Activated CD4-positive, alpha-beta T cell treated with anti-CD3 and anti-CD28 coated beads, Interleukin-2, amount 10 ng/mL, durations not matched to agents 7 days and 5 days (primary cell): Measurements from ENCODE around the gene NDUFS3. TPM values are rescaled to one million over a fixed set of nuclear protein-coding genes. Genes with fewer than 3 reads are reported as not detected.

Source experiments
- CTCF ChIA-PET: fragments of 350-600 bp; sonication (Branson Sonifier 250); formaldehyde crosslinking; loops from one replicate; lab custom pipeline; 2021; ENCODE audit warnings: antibody characterized with exemption; lab: Charles Lee
- POLR2A ChIA-PET: fragments of 350-600 bp; sonication (Branson Sonifier 250); formaldehyde crosslinking; loops from one replicate; lab custom pipeline; 2021; ENCODE audit warnings: antibody characterized with exemption; lab: Charles Lee
- DNase-seq: peaks from one replicate; pipeline ENCODE4 v3.0.0-alpha.2; 2020
- H3K27ac Mint-ChIP-seq: one replicate; pipeline ENCODE4 v1.8.0; 2021; ENCODE audit warnings: mild to moderate bottlenecking, moderate library complexity, mixed read lengths
- H3K27me3 Mint-ChIP-seq: one replicate; pipeline ENCODE4 v1.8.0; 2021; ENCODE audit warnings: mixed read lengths
- H3K36me3 Mint-ChIP-seq: one replicate; pipeline ENCODE4 v1.8.0; 2021; ENCODE audit warnings: low read depth, mixed read lengths
- H3K4me1 Mint-ChIP-seq: one replicate; pipeline ENCODE4 v1.8.0; 2021; ENCODE audit warnings: mixed read lengths
- H3K4me3 Mint-ChIP-seq: one replicate; pipeline ENCODE4 v1.8.0; 2021; ENCODE audit warnings: mild to moderate bottlenecking, moderate library complexity, mixed read lengths
- H3K9me3 Mint-ChIP-seq: one replicate; pipeline ENCODE4 v1.8.0; 2021; ENCODE audit warnings: mixed read lengths
- total RNA-seq, 2 experiments: library from RNA; stranded (reverse); gene quantifications; one replicate each; pipeline ENCODE4 v1.2.3, GENCODE V29; 2021

Gene NDUFS3
- total RNA-seq, 2 experiments from 2014 or later, result 105 to 110 TPM

DNA sequence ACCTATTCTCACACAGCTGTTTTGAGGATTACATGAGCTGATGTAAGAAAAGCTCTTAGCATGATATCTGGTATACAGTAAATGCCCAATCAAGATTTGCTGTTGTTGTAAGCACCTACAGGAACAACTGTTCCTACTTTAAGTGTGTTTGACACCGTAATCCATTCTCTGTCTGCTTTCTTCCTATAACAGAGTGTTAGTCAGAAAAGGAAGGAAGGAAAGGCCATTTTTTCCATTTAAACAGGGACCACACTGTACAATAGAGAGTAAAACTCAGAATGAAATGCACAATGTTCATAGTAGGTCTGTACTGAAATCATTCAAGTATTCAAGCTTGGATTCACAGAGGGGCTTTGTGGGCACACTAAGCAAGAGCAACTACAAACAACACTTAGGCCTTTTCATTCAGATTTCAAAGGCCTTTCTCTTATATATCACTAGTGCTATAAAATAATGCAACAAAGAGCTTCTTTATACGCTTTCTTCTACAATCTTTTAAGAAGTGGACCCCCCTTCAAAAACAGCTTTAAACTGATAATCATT, 42.0 kb downstream of the NDUFS3 start:
- Mint-ChIP-seq H3K27ac (no peak overlapping the region), H3K4me3 (no peak overlapping the region), H3K4me1 (peaks cover 6% of the 10 kb centered on the region), H3K27me3 (no peaks in the 10 kb centered on the region), H3K36me3 (peaks cover 25% of the 10 kb centered on the region), H3K9me3 (no peaks in the 10 kb centered on the region)
- POLR2A ChIA-PET, result no interaction called here
- CTCF ChIA-PET, result interaction anchor here (1.7 to 1.9 kb wide), 3 partner anchors 8 to 16 kb away, joined by 4 to 6 read pairs (median 5); no protein-coding TSS in a partner anchor
- no peak for DNase-seq

- no peak overlapping the region for H3K27ac Mint-ChIP-seq
- ChIA-PET CTCF (interaction anchor here (0.6 to 1.3 kb wide), 3 partner anchors 10 to 333 kb away, joined by 3 to 4 read pairs (median 3); no protein-coding TSS in a partner anchor), POLR2A (interaction anchor here (0.7 kb wide), 1 partner anchor 16 kb away, joined by 3 read pairs; no protein-coding TSS in a partner anchor)
- no peaks in the 10 kb centered on the region for H3K27me3 Mint-ChIP-seq
- H3K4me1 Mint-ChIP-seq, result no peaks in the 10 kb centered on the region
- DNase-seq, result no peak
- peaks cover 40% of the 10 kb centered on the region for H3K36me3 Mint-ChIP-seq
- no peaks in the 10 kb centered on the region for H3K9me3 Mint-ChIP-seq
- H3K4me3 Mint-ChIP-seq, result no peak overlapping the region
Observed at GRCh38 chr11:47626234-47626633, 47.4 kb downstream of the NDUFS3 start.

GRCh38 chr11:47628026-47628425, 49.2 kb downstream of the NDUFS3 start:
- H3K27ac Mint-ChIP-seq, result no peak overlapping the region
- DNase-seq, result no peak
- no peaks in the 10 kb centered on the region for H3K9me3 Mint-ChIP-seq
- H3K36me3 Mint-ChIP-seq, result peaks cover 46% of the 10 kb centered on the region
- ChIA-PET CTCF (interaction anchor here (0.6 to 1.4 kb wide), 4 partner anchors 11 to 174 kb away, joined by 3 to 4 read pairs (median 3); no protein-coding TSS in a partner anchor), POLR2A (no interaction called here)
- H3K4me1 Mint-ChIP-seq, result no peaks in the 10 kb centered on the region
- no peak overlapping the region for H3K4me3 Mint-ChIP-seq
- H3K27me3 Mint-ChIP-seq, result no peaks in the 10 kb centered on the region

DNA sequence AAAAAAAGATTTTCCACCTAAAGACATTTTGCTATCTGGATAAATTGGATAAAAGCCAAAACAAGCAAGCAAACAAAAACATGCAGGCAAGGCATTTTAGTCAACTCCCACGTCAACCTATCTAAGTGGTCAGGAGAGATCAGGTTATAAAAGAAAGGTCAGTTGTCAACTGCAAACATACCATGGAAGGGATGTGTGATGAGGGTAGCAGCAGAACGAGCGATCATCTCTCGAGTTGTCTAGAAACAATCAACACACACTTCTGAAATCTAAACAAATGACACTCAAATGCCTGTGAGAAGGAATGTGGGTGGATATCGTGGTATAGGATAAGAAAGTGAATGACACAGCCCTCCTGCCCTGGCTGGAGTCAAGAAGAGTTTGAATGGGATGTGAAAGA, 52.6 kb downstream of the NDUFS3 start:
- no peak for DNase-seq
- ChIA-PET POLR2A (no interaction called here), CTCF (interaction anchor here (0.7 kb wide), 1 partner anchor 74 kb away, joined by 3 read pairs; no protein-coding TSS in a partner anchor)
- H3K27me3 Mint-ChIP-seq, result no peaks in the 10 kb centered on the region
- peaks cover 62% of the 10 kb centered on the region for H3K36me3 Mint-ChIP-seq
- H3K4me1 Mint-ChIP-seq, result no peaks in the 10 kb centered on the region
- no peak overlapping the region for H3K4me3 Mint-ChIP-seq
- H3K27ac Mint-ChIP-seq, result no peak overlapping the region
- no peaks in the 10 kb centered on the region for H3K9me3 Mint-ChIP-seq

Other genes with a start within 250 kb of the NDUFS3 start
- gene MYBPC3, start 226.4 kb upstream of the NDUFS3 start, total RNA-seq, result not detected
- gene SPI1, start 200.5 kb upstream of the NDUFS3 start, total RNA-seq, result not detected
- gene SLC39A13, start 170.5 kb upstream of the NDUFS3 start, total RNA-seq, result 10 to 100 TPM; 22.4 to 28.1 TPM
- gene PSMC3, start 152.6 kb upstream of the NDUFS3 start, total RNA-seq, result 100 to 1,000 TPM; 153 to 162 TPM
- under 1 TPM; 0.48 to 0.50 TPM for gene RAPSN, start 129.9 kb upstream of the NDUFS3 start, total RNA-seq
- gene CELF1, start 25.9 kb upstream of the NDUFS3 start, total RNA-seq, result 100 to 1,000 TPM; 102 to 105 TPM
- 10 to 100 TPM; 34.2 to 40.5 TPM for gene PTPMT1, start 13.5 kb upstream of the NDUFS3 start, total RNA-seq
- gene KBTBD4, start 104 bp upstream of the NDUFS3 start, total RNA-seq, result 10 to 100 TPM; 17.2 to 20.3 TPM
- under 1 TPM in 1 of 2 experiments, not detected in 1; 0.25 TPM for gene FAM180B, start 7.6 kb downstream of the NDUFS3 start, total RNA-seq
- gene C1QTNF4, start 15.3 kb downstream of the NDUFS3 start, total RNA-seq, result under 1 TPM in 1 of 2 experiments, not detected in 1; 0.22 TPM
- gene MTCH2, start 63.5 kb downstream of the NDUFS3 start, total RNA-seq, result 10 to 100 TPM; 76.6 to 89.4 TPM
- 1 to 10 TPM; 4.9 to 5.9 TPM for gene AGBL2, start 136.3 kb downstream of the NDUFS3 start, total RNA-seq
- 100 to 1,000 TPM; 148 to 161 TPM for gene FNBP4, start 188.3 kb downstream of the NDUFS3 start, total RNA-seq